ENCODE results near the gene UTF1.

The UTF1 gene

DNA sequence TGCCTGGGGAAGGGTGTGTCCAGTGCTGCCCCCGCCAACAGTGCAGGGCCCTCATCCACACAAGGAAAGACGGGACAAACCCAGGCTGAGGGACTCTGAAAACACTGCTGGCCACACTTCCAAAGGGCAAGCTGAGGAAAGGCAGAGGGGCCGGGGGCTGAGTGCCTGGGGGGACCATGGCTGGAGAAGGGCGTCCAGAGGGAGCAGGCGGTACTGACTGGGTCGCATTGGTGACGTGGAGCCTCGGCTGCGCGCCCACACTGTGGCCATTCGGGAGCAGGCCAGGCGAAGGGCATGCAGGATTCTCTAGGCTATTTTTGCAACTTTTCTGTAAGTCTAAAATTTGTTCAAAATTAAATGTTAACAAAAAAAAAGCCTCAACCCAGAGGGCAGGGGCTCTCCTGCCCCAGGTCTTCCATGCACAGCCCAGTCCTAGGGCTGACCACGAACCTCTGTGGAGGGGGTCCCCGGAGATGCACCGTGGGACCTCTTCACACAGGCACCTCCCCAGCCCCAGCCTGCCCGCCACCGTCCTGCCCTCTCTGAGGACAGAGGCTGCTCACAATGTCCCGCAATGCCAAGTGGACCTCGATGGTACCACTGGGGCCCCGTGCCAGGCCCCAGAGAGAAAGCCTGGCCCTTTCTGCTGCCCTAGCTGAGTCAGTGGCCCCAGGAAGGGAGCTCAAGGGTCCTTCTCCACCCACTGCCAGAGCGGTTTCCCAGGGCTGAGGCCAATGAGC is 36.2 kb downstream of the UTF1 start:
- DNase-seq = no peak

DNA sequence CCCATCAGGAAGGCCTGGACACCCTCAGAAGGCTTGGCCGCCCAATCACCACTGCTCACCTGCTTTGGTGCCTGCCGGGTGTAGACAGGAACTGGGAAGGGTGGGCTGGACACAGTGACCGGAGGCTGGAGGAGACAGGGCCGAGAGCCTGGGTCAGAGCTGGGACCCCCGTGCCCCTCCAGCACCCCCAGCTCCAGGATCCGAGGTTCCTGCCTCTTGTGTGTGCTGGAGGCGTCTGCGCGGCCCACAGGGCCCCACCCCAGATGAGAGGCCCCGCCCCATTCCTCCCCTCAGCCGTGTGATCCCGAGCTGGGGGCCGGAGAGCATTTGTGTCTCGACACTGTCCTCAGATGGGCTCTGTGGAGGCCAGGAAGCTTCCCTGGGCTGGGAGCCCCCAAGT is 37.3 kb downstream of the UTF1 start:
- DNase-seq = no peak

- DNase-seq = no peak
Observed at GRCh38 chr10:133267829-133268228, 37.8 kb downstream of the UTF1 start.

DNA sequence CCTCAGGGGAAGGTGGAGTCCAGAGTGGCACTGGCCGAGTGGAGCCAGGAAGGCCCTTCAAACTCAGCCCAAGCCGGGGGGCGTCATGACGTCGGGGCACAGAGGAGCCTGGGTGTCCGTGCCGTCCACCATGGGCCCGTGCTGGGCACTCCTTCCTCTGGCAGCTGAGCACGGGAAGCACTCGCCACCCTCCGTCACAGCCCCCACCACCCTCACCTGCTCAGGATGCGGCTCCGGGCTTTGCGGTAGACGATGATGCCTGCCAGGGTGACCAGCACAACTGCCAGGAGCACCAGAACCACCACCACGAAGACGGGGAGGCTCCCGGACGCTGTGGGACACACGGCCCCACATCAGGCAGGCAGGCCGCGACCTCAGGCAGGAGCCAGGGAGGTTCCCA is 38.5 kb downstream of the UTF1 start:
- DNase-seq = no peak

GRCh38 chr10:133269367-133269766 is 39.4 kb downstream of the UTF1 start:
- DNase-seq = no peak

DNA sequence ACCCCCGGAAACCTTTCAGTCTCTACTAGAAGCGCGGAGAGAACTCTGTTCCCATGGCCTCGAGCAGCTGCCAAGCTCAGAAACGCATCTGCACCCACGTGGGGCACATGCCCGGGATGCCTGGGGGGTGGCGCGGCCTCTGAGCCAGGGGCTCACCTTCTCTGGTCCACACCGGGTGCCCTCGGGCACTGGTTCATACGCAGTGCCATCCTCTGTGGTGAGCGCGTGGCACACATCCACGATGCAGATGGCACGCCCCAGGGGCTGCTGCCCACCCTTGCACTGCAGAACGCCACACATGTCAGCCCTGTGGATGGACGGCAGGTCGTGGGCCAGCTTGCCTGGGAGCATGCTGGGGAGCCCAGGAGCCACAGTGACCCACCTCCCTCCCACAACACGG is 40.2 kb downstream of the UTF1 start:
- DNase-seq = no peak

GRCh38 chr10:133270773-133271297 is 40.8 kb downstream of the UTF1 start:
- DNase-seq = no peak

DNA sequence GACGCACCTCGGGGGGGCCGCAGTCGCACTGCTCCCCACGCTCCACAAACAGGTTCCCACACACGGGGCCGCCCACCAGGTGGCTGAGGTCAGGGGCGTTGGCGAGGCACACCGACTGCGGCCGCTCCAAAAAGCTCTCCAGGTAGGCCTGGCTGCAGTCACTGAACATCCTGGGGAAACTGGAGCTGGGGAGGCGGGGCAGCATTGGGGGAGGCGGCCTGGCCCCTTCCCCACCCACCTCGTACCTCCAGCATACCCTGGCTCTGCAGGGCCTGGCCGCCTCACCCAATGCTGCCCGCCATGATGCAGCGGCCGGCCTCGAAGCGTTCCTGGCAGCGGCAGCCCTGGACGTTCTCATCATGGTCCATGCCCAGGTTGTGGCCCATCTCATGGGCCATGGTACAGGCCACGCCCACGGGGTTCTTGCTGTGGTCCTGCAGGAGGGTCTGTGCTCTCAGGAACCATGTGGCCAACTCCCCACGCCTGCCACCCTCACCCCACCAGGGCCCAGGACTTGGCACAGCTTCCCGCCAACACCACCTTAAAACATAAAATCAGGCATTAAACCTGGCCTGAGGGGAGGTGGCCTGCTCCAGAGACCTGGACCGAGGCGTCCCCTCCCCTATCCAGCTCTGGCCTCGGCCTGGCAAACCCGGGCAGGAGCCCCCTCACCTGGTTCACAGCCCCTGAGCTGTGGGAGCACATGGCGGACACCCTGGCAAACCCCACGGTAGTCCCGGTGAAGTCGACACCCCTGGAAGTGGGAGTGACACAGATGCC is 41.7 kb downstream of the UTF1 start:
- no peak for DNase-seq

GRCh38 chr10:133272301-133272963 is 42.4 kb downstream of the UTF1 start:
- DNase-seq = no peak

DNA sequence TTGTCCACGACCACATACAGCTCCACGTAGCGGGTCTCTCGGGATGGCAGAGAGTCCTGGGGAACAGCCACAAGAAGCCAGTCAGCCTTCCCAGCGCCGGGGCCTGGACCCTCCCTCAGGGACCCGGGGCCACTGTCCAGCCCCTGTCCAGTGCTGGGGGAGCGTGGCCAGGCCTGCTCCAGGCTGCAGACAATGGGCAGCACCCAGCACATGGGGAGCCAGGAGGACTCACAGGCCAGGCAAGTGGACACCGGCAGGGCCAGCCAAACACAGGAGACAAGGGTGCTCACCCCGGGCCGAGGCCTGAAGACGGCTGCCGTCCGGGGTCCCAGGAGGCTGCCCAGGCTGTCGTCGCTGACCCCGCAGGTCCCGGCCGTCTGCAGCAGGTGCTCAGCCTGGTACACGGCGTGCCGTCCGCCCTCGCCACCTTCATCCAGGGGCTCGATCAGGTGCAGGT is 43.0 kb downstream of the UTF1 start:
- DNase-seq = no peak

- no peak for DNase-seq
Observed at GRCh38 chr10:133273534-133274143, 43.6 kb downstream of the UTF1 start.

DNA sequence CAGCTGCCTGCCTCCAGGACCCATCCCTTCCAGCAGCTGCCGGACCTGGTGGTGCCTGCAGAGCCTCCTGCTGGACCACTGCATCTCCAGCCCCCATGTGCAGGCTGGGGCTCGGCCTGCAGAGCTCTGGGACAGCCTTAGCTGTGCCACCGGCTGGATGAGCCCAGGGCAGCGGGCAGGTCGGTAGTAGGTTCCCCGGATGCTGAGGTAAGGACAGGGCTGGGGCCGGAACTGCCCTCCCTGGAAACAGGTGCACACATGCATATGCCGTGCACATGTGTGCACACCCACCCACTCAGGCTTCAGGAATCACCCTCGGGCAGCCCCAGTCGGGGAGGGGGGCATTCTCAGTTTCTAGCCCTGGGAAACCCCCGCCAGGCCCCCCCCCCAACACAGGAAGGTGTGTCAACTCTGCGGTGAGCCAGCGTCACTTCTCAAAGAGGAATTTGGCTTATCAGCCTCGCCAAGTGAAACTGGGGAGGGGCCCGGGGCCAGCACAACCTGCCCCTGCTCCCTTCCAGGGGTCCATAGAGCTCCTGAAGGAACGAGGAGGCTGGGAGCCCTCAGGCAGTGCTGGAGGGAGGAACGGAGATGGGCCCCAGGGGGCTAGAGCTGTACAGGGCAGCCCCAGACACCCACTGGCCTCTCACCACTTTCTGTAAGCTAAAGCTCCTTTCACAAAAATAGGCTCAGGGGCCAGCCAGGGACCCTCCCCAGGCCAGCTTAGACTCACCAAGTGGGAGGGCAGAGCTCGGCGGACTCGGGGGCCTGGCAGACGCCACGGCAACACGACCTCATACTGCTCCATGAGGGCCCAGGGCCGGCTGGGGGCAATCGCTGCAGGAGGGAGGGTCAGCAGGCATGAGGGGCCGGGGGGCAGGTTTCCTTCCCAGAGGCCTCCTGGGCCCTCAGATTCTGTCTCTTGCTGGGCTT is 45.0 kb downstream of the UTF1 start:
- no peak for DNase-seq

- DNase-seq = no peak
Observed at GRCh38 chr10:133275684-133276092, 45.7 kb downstream of the UTF1 start.

- DNase-seq = no peak
Observed at GRCh38 chr10:133276100-133276434, 46.0 kb downstream of the UTF1 start.

DNA sequence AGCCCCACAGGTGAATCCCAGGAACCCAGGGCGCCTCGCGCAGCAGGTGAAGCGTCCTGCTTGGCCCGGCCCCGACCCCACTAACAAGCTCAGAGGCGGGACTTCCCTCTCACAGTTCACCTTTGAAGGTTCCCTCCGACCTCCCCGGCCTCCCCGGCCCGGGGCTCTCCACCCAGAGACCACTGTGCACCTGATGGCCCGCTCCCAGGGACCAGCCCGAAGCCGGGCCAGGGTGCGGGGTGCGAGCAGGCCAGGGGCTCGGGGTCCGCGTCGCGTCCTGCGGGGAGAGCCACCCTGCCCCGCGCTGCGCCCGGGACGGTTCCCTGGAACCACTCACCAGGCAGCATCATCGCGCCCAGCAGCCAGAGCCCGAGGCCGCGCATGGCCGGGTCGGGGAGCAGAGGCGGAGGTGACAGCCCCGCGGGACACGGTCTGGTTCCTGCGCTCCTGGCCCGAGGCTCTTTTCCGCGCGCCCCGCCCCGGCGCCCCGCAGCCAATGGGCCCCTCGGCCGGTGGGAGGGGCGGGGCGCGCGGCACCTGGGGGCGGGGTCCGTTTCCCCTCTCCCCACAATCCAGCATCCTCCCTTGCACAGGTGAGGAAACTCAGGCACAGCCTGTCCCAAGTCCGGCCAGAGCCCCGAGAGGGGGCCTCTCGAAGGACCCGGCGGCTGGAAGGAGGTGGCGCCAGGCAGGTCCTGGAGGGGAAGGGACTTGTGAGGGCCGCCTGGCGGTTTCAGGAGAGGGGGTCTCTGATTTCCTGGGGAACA is 46.6 kb downstream of the UTF1 start, which contains the start of gene ADAM8:
ADAM8 (minus strand) TSS at position 434 of the 767 bp plus-strand sequence; CDS start at position 383, 51 bp downstream.
- peak; percentile 14 for DNase-seq

GRCh38 chr10:133277277-133277992 is 47.4 kb downstream of the UTF1 start:
- DNase-seq = no peak

DNA sequence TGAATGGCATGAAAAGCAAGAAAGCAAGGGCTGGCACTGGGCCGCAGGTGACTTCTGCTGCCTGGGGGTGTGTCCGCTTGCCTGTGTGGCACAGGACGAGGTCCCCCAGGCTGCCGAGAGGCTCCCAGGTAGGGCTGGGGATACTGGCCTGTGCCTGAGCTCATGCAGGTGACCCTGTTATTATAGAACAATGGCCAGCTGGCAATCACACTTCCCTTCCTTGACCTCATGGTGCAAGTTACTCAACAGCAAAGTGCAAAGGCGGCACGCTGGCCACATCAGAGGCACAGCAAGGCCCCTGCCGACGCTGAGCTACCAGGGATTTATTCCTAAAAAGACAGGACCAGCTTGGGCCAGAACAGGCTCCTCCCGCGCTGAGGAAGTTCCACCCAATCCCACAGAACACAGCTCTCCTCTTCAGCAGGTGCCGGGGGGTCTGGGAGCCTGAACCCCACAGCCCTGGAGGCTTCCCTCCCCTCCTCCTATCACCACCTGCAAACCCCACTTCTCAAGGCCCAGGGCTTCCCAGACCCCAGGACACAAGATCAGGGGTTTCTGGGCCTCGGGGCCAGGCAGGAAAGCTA is 48.1 kb downstream of the UTF1 start:
- no peak for DNase-seq

DNA sequence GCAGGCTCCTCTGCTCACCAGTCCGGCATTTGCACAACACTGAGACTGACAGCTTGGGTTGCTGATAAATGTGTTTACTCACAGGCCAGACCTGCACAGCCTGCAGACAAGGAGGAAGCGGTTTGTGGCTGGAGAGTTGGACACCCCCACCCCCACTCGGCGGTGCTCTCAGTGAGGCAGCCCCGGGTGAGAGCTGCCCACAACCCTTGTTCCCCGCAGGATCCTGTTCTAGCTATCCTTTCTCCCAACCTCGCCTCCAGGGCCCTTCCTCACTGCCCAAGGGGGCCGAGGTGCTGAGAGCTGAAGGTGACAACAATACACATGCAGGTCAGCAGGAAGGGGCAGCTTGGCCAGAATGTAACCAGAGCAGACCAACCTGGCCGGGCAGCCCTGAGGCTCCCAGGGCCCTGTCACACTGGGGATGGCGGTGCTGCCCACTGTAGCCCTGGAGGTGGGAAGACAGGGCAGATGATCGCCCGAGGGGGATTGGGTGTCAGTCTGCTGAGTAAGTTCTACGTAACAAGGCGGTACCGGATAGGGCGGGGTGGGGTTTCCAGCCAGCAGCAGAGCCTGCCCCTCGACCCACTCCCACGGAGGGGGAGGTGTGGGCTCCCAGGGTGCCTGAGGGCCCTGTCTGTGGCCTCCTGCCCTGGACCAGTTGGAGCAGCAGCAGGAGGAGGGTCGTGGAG is 48.7 kb downstream of the UTF1 start:
- no peak for DNase-seq
